ENCODE measurements around the gene EGFL7. TPM values are rescaled to one million over a fixed set of nuclear protein-coding genes. Genes with fewer than 3 reads are reported as not detected.

Gene EGFL7
- total and polyA plus RNA-seq, 2 donors (not counting 1 experiment from before 2014, with no cell fraction given): 4.2 to 7.9 TPM

GRCh38 chr9:136665111-136665703 is 2.5 kb downstream of the EGFL7 start:
- Histone ChIP-seq H3K36me3 (ENCODE audit: control insufficient read depth, insufficient read depth, low read length) (no peaks in the 10 kb centered on the region), H3K4me2 (ENCODE audit: extremely low read depth, insufficient read depth, low read length) (peak overlapping the region; percentile 78)
- peak in 1 of 2 donors; percentile 8 for DNase-seq (ENCODE audit: low read depth in 2 of 2)

GRCh38 chr9:136665704-136666371 is 3.1 kb downstream of the EGFL7 start:
- no peak overlapping the region for H3K9ac ChIP-seq (ENCODE audit: insufficient read depth, low read length)
- no peak for DNase-seq (ENCODE audit: low read depth in 2 of 2)
- peaks cover 3% of the 10 kb centered on the region for H3K27me3 ChIP-seq (ENCODE audit: control insufficient read depth, insufficient read depth, low read length)

More at GRCh38 chr9:136665111-136665703, 2.5 kb downstream of the EGFL7 start:
- no peaks in the 10 kb centered on the region for H3K4me1 ChIP-seq (ENCODE audit: control insufficient read depth, extremely low read depth, insufficient read depth, low read length)
- no peaks in the 10 kb centered on the region for H4K20me1 ChIP-seq (ENCODE audit: control insufficient read depth, extremely low read depth, insufficient read depth, low read length)
- H2AFZ ChIP-seq (ENCODE audit: low read length): no peak overlapping the region
- H3K27ac ChIP-seq (ENCODE audit: insufficient read depth, low read length): no peak overlapping the region
- peak overlapping the region in 1 of 4 experiments; percentile 48 for H3K4me3 ChIP-seq (replicated peaks in 1 of 4; ENCODE audit: control extremely low read depth in 1 of 4, insufficient read depth in 1 of 4, low read depth in 3 of 4, low read length in 4 of 4)
- no peaks in the 10 kb centered on the region for H3K9me3 ChIP-seq (ENCODE audit: control insufficient read depth, insufficient read depth, low read depth, low read length)
- H3K79me2 ChIP-seq (ENCODE audit: control insufficient read depth, insufficient read depth, low read length): no peaks in the 10 kb centered on the region
- peaks cover 3% of the 10 kb centered on the region for H3K27me3 ChIP-seq (ENCODE audit: control insufficient read depth, insufficient read depth, low read length)
- no peak overlapping the region for H3K9ac ChIP-seq (ENCODE audit: insufficient read depth, low read length)
- TF ChIP-seq CTCF (conservative IDR thresholded peaks at IDR 0.05 in 1 of 2, IDR thresholded peaks at IDR 0.05 in 1 of 2; ENCODE audit: low read depth in 1 of 2, low read length in 2 of 2) (peak; percentile 10 to 15), EZH2 (IDR thresholded peaks at IDR 0.05; ENCODE audit: low read length, missing control alignments) (no peak)

More at GRCh38 chr9:136665704-136666371, 3.1 kb downstream of the EGFL7 start:
- H3K4me2 ChIP-seq (ENCODE audit: extremely low read depth, insufficient read depth, low read length): peak overlapping the region; percentile 25
- no peaks in the 10 kb centered on the region for H3K9me3 ChIP-seq (ENCODE audit: control insufficient read depth, insufficient read depth, low read depth, low read length)
- no peaks in the 10 kb centered on the region for H4K20me1 ChIP-seq (ENCODE audit: control insufficient read depth, extremely low read depth, insufficient read depth, low read length)
- no peaks in the 10 kb centered on the region for H3K36me3 ChIP-seq (ENCODE audit: control insufficient read depth, insufficient read depth, low read length)
- no peak overlapping the region for H3K27ac ChIP-seq (ENCODE audit: insufficient read depth, low read length)
- no peaks in the 10 kb centered on the region for H3K79me2 ChIP-seq (ENCODE audit: control insufficient read depth, insufficient read depth, low read length)
- no peaks in the 10 kb centered on the region for H3K4me1 ChIP-seq (ENCODE audit: control insufficient read depth, extremely low read depth, insufficient read depth, low read length)
- H2AFZ ChIP-seq (ENCODE audit: low read length): no peak overlapping the region
- TF ChIP-seq EZH2 (IDR thresholded peaks at IDR 0.05; ENCODE audit: low read length, missing control alignments) (no peak), CTCF (conservative IDR thresholded peaks at IDR 0.05 in 1 of 2, IDR thresholded peaks at IDR 0.05 in 1 of 2; ENCODE audit: low read depth in 1 of 2, low read length in 2 of 2) (no peak)
- H3K4me3 ChIP-seq (replicated peaks in 1 of 4; ENCODE audit: control extremely low read depth in 1 of 4, insufficient read depth in 1 of 4, low read depth in 3 of 4, low read length in 4 of 4): peak overlapping the region in 1 of 4 experiments; percentile 48

Measured in fibroblast of lung (primary cell).